ENCODE measurements around the gene CCNA1.

The CCNA1 gene

DNA sequence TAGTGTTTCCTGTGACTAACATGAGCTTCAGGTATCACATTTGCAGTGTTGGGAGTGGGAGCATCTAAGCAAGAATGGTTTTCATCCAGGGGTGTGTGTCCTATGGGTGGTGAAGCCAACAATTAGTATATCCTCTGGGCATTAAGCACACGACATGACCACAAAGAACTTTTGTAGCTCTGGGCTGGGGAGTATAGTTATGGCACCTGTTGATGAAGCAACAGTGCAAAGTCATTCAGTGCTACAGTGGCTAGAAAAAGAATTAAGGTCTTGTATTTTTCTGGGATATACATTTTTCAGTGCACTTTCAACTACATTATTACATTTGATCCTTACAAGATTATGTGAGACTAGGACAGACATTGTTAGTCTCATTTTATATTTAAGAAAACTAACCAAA is 21.8 kb downstream of the CCNA1 start:
- no peak for DNase-seq (ENCODE audit: low spot score)

DNA sequence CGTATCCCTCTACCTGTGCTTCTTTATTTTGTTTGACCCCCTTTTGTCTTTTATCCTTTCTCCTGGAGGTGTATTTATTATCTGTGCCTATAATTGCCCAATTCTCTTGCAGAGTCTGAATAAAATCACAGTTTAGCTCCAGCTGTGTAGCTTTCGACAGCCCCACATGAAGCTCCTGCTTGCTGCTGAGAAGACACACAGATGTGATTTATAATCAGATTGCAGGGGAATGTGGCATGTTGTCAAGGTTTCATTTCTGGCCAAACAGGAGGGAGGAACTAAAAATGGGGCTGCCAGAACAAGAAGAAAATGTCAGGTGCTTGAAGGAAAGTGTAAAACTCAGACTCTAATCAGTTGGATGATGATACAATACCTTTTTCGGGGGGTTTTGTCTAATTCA is 22.7 kb downstream of the CCNA1 start:
- no peak for DNase-seq (ENCODE audit: low spot score)

DNA sequence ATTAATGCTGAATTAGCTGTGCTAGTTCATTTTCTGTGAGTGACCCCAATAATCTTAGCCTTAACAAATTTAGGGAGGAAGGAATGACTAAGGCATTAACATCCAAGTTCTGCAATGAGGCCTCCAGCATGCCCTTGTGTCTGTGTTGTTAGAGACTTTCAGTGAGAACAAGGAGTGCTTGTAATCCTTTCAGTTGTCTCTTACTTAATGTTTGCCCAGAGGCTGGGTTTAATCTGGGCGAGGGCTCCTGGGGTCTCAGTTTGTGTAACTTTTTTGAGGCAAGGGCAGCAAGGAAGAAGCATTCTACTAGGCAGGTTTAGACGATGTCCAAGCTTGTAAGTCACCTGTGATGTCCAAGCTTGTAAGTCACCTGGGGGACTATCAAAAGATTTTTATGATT is 24.3 kb downstream of the CCNA1 start:
- DNase-seq (ENCODE audit: low spot score) = no peak

DNA sequence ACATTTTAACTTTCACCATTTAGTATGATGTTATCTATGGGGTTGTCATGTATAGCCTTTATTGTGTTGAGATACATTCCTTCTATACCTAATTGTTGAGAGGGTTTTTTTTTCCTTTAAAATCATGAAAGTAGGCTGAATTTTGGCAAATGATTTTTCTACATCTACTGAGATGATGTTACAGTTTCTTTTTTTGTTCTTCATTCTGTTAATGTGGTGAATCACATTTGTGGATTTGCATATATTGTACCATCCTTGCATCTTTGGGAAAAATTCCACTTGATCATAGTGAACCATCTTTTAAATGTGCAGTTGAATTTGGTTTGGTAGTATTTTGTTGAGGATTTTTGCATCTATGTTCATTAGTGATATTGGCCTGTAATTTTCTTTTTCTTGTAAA is 29.2 kb downstream of the CCNA1 start:
- DNase-seq (ENCODE audit: low spot score) = no peak

- DNase-seq (ENCODE audit: low spot score) = no peak
Measured at GRCh38 chr13:36475468-36475867, 43.2 kb downstream of the CCNA1 start.

GRCh38 chr13:36476661-36477060 is 44.4 kb downstream of the CCNA1 start:
- no peak for DNase-seq (ENCODE audit: low spot score)

DNA sequence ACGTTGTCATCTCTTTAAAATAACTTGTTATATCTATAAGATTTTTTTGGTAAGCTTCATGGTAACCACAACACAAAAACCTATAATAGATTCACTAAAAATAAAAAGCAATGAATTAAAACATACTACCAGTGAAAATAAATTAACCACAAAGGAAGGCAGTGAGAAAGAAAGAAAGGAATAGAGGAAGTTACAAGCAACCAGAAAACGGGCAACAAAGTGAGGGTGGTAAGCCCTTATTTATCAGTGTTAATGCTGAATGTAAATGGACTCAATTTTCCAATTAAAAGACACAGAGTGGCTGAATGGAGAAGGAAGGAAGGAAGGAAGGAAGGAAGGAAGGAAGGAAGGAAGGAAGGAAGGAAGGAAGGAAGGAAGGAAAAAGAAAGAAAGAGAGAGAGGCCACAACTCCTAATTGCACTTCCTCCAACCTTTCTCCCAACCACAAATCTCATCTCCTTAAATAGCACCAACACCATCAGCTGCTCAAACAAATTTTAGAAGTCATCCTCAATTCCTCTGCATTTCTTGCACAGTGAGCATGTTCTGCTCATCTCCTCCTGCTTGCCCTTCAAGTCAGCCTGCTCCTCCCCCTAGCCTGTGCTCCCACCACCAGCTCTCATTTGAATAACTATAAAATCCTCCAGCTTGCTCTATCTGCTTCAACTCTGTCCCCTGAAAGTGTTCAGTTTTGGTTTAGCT is 48.6 kb downstream of the CCNA1 start:
- no peak for DNase-seq (ENCODE audit: low spot score)

GRCh38 chr13:36490055-36490454 is 57.8 kb downstream of the CCNA1 start:
- no peak for DNase-seq (ENCODE audit: low spot score)
